NAMALWA (cell line): ENCODE measurements around the gene CBLB.
"Not testable (repeated sequence)": the region's sequence is repeated elsewhere in the genome, so short reads cannot be mapped to it uniquely, and the experiment has no call there.

Experiments used
- DNase-seq: peaks from one replicate; pipeline ENCODE4 v3.0.0-alpha.2; 2015; ENCODE audit warnings: low spot score

CBLB gene

GRCh38 chr3:105816833-105817232, 52.0 kb downstream of the CBLB start:
- DNase-seq, result no peak

GRCh38 chr3:105815331-105815730, 53.5 kb downstream of the CBLB start:
- DNase-seq, result not testable (repeated sequence)

GRCh38 chr3:105813710-105814109, 55.1 kb downstream of the CBLB start:
- DNase-seq, result no peak

GRCh38 chr3:105812194-105812586, 56.6 kb downstream of the CBLB start:
- DNase-seq, result no peak

- DNase-seq, result no peak
Measured at GRCh38 chr3:105811518-105812193, 57.2 kb downstream of the CBLB start.

GRCh38 chr3:105809208-105809888, 59.5 kb downstream of the CBLB start:
- DNase-seq, result no peak

GRCh38 chr3:105807701-105808100, 61.1 kb downstream of the CBLB start:
- DNase-seq, result no peak

GRCh38 chr3:105807146-105807545, 61.7 kb downstream of the CBLB start:
- no peak for DNase-seq

GRCh38 chr3:105806359-105806758, 62.5 kb downstream of the CBLB start:
- DNase-seq, result no peak

GRCh38 chr3:105805404-105805803, 63.4 kb downstream of the CBLB start:
- DNase-seq, result no peak

GRCh38 chr3:105802118-105802706, 66.6 kb downstream of the CBLB start:
- DNase-seq, result peak; percentile 31

- DNase-seq, result peak; percentile 63
Measured at GRCh38 chr3:105801397-105801796, 67.4 kb downstream of the CBLB start.

- DNase-seq, result peak; percentile 68
Measured at GRCh38 chr3:105800320-105800719, 68.5 kb downstream of the CBLB start.

GRCh38 chr3:105799286-105799685, 69.5 kb downstream of the CBLB start:
- DNase-seq, result peak; percentile 24

- peak; percentile 92 for DNase-seq
Measured at GRCh38 chr3:105798381-105798934, 70.4 kb downstream of the CBLB start.

GRCh38 chr3:105793040-105793439, 75.8 kb downstream of the CBLB start:
- DNase-seq, result no peak

- DNase-seq, result no peak
Measured at GRCh38 chr3:105791919-105792786, 76.7 kb downstream of the CBLB start.

- DNase-seq, result no peak
Measured at GRCh38 chr3:105791131-105791530, 77.7 kb downstream of the CBLB start.

GRCh38 chr3:105790534-105790933, 78.3 kb downstream of the CBLB start:
- DNase-seq, result no peak

GRCh38 chr3:105788593-105788992, 80.2 kb downstream of the CBLB start:
- DNase-seq, result no peak

- DNase-seq, result no peak
Measured at GRCh38 chr3:105787453-105787852, 81.4 kb downstream of the CBLB start.

- DNase-seq, result no peak
Measured at GRCh38 chr3:105786990-105787389, 81.8 kb downstream of the CBLB start.
